Measurements from ENCODE around the gene CHST10.
"Not testable (repeated sequence)": the region's sequence is repeated elsewhere in the genome, so short reads cannot be mapped to it uniquely, and the experiment has no call there.

CHST10 gene

GRCh38 chr2:100416935-100417710 is at the start of gene CHST10:
Gene CHST10 (minus strand): TSS chr2:100417668. CDS start chr2:100406675, 10,993 bp downstream.
- DNase-seq (ENCODE audit: low read depth in 2 of 2), result peak; percentile 19 to 57

GRCh38 chr2:100460904-100461530 is 43.5 kb upstream of the CHST10 start:
- no peak for DNase-seq (ENCODE audit: low read depth in 2 of 2)

- DNase-seq (ENCODE audit: low read depth in 2 of 2), result not testable (repeated sequence)
Measured at GRCh38 chr2:100456357-100456756, 38.9 kb upstream of the CHST10 start.

- no peak for DNase-seq (ENCODE audit: low read depth in 2 of 2)
Measured at GRCh38 chr2:100453853-100454252, 36.4 kb upstream of the CHST10 start.

- no peak for DNase-seq (ENCODE audit: low read depth in 2 of 2)
Measured at GRCh38 chr2:100451734-100452133, 34.3 kb upstream of the CHST10 start.

- no peak for DNase-seq (ENCODE audit: low read depth in 2 of 2)
Measured at GRCh38 chr2:100451092-100451491, 33.6 kb upstream of the CHST10 start.

GRCh38 chr2:100446696-100447095 is 29.2 kb upstream of the CHST10 start:
- no peak for DNase-seq (ENCODE audit: low read depth in 2 of 2)

GRCh38 chr2:100437751-100438150 is 20.3 kb upstream of the CHST10 start:
- DNase-seq (ENCODE audit: low read depth in 2 of 2), result no peak

GRCh38 chr2:100429726-100430125 is 12.3 kb upstream of the CHST10 start:
- no peak for DNase-seq (ENCODE audit: low read depth in 2 of 2)

GRCh38 chr2:100427627-100428258 is 10.3 kb upstream of the CHST10 start:
- DNase-seq (ENCODE audit: low read depth in 2 of 2), result peak; percentile 53 to 67

- no peak for DNase-seq (ENCODE audit: low read depth in 2 of 2)
Measured at GRCh38 chr2:100427111-100427510, 9.6 kb upstream of the CHST10 start.

GRCh38 chr2:100426384-100426720 is 8.9 kb upstream of the CHST10 start:
- no peak for DNase-seq (ENCODE audit: low read depth in 2 of 2)

GRCh38 chr2:100425573-100426383 is 8.3 kb upstream of the CHST10 start:
- DNase-seq (ENCODE audit: low read depth in 2 of 2), result no peak

- DNase-seq (ENCODE audit: low read depth in 2 of 2), result no peak
Measured at GRCh38 chr2:100425107-100425506, 7.6 kb upstream of the CHST10 start.

- no peak for DNase-seq (ENCODE audit: low read depth in 2 of 2)
Measured at GRCh38 chr2:100424277-100424875, 6.9 kb upstream of the CHST10 start.

- DNase-seq (ENCODE audit: low read depth in 2 of 2), result no peak
Measured at GRCh38 chr2:100423631-100424030, 6.2 kb upstream of the CHST10 start.

GRCh38 chr2:100422320-100423055 is 5.0 kb upstream of the CHST10 start:
- DNase-seq (ENCODE audit: low read depth in 2 of 2), result no peak

- no peak for DNase-seq (ENCODE audit: low read depth in 2 of 2)
Measured at GRCh38 chr2:100419915-100420314, 2.4 kb upstream of the CHST10 start.

- DNase-seq (ENCODE audit: low read depth in 2 of 2), result no peak
Measured at GRCh38 chr2:100418406-100418962, 1.0 kb upstream of the CHST10 start.

GRCh38 chr2:100417711-100418124 is 250 bp upstream of the CHST10 start:
- no peak for DNase-seq (ENCODE audit: low read depth in 2 of 2)

Measured in stimulated activated CD4-positive, alpha-beta T cell treated with anti-CD3 and anti-CD28 coated beads, Interleukin-1b, Interleukin-23, amount 100 ng/mL, for 4 hours (primary cell).